SKM-1 (cell line): ENCODE measurements around the gene PSD4.

Experiments
- DNase-seq: peaks from one replicate; lab custom pipeline; 2025; ENCODE audit not compliant: unreplicated experiment; lab: John Stamatoyannopoulos, UW

Gene PSD4

GRCh38 chr2:113167115-113167932, 6.4 kb upstream of the PSD4 start:
- no peak for DNase-seq

GRCh38 chr2:113167962-113168340, 5.8 kb upstream of the PSD4 start:
- no peak for DNase-seq

- DNase-seq: no peak
These were observed 4.7 kb upstream of the PSD4 start for GRCh38 chr2:113169002-113169530.

- no peak for DNase-seq
These were observed 4.2 kb upstream of the PSD4 start for GRCh38 chr2:113169586-113169985.

GRCh38 chr2:113171334-113172075, 2.3 kb upstream of the PSD4 start:
- no peak for DNase-seq

- DNase-seq: no peak
These were observed 840 bp upstream of the PSD4 start for GRCh38 chr2:113172721-113173541.

GRCh38 chr2:113174376-113174750, 592 bp downstream of the PSD4 start:
- DNase-seq: no peak

- no peak for DNase-seq
These were observed 1.4 kb downstream of the PSD4 start for GRCh38 chr2:113175042-113175628.

GRCh38 chr2:113175736-113176695, 2.2 kb downstream of the PSD4 start:
- DNase-seq: no peak

- no peak for DNase-seq
These were observed 3.1 kb downstream of the PSD4 start for GRCh38 chr2:113176696-113177355.

GRCh38 chr2:113178069-113178746, 4.4 kb downstream of the PSD4 start:
- no peak for DNase-seq

GRCh38 chr2:113178891-113179290, 5.1 kb downstream of the PSD4 start:
- DNase-seq: no peak

GRCh38 chr2:113179446-113180045, 5.8 kb downstream of the PSD4 start:
- DNase-seq: no peak

- no peak for DNase-seq
These were observed 6.6 kb downstream of the PSD4 start for GRCh38 chr2:113180131-113180946.

- DNase-seq: no peak
These were observed 7.7 kb downstream of the PSD4 start for GRCh38 chr2:113181258-113182051.

GRCh38 chr2:113182471-113183260, 8.9 kb downstream of the PSD4 start:
- no peak for DNase-seq
